Activated CD8-positive, alpha-beta memory T cell treated with anti-CD3 and anti-CD28 coated beads, Interleukin-2, amount 50 U/mL, for 24 hours (primary cell): ENCODE measurements around the gene CACNA1F.
"Not testable (repeated sequence)": the region's sequence is repeated elsewhere in the genome, so short reads cannot be mapped to it uniquely, and the experiment has no call there.

Source experiments
- DNase-seq: peaks from one replicate; pipeline ENCODE4 v3.0.0-alpha.2; 2020; ENCODE audit errors: extremely low read depth

Gene CACNA1F

GRCh38 chrX:49176421-49177326 lies 56.5 kb downstream of the CACNA1F start:
- no peak for DNase-seq

- no peak for DNase-seq
Observed at GRCh38 chrX:49175435-49176274, 57.5 kb downstream of the CACNA1F start.

- no peak for DNase-seq
Observed at GRCh38 chrX:49174723-49175122, 58.4 kb downstream of the CACNA1F start.

- DNase-seq, result not testable (repeated sequence)
Observed at GRCh38 chrX:49173544-49173943, 59.6 kb downstream of the CACNA1F start.

GRCh38 chrX:49172280-49172780 lies 60.8 kb downstream of the CACNA1F start:
- DNase-seq, result peak; percentile 50

- DNase-seq, result no peak
Observed at GRCh38 chrX:49171752-49172279, 61.3 kb downstream of the CACNA1F start, which contains the start of gene PLP2. Gene PLP2, plus strand, starts transcription at chrX:49171898. Its CDS starts 103 bp downstream, at chrX:49172001.

GRCh38 chrX:49167740-49168108 lies 65.4 kb downstream of the CACNA1F start:
- no peak for DNase-seq

- DNase-seq, result no peak
Observed at GRCh38 chrX:49166914-49167739, 66.0 kb downstream of the CACNA1F start.

- no peak for DNase-seq
Observed at GRCh38 chrX:49165901-49166881, 66.9 kb downstream of the CACNA1F start.

- DNase-seq, result no peak
Observed at GRCh38 chrX:49164589-49165360, 68.4 kb downstream of the CACNA1F start.

- DNase-seq, result peak; percentile 50
Observed at GRCh38 chrX:49163555-49164419, 69.4 kb downstream of the CACNA1F start.

GRCh38 chrX:49162620-49163019 lies 70.5 kb downstream of the CACNA1F start, which contains the start of gene MAGIX:
Gene MAGIX, plus strand, starts transcription at chrX:49162758. Its CDS starts 132 bp downstream, at chrX:49162890.
- no peak for DNase-seq

GRCh38 chrX:49161632-49162031 lies 71.5 kb downstream of the CACNA1F start:
- DNase-seq, result no peak

GRCh38 chrX:49160908-49161307 lies 72.2 kb downstream of the CACNA1F start:
- no peak for DNase-seq

GRCh38 chrX:49157194-49157593 lies 75.9 kb downstream of the CACNA1F start:
- DNase-seq, result no peak

GRCh38 chrX:49155900-49156837 lies 77.0 kb downstream of the CACNA1F start:
- DNase-seq, result peak; percentile 62
